Spinal cord (tissue), 10 donors: ENCODE results near the gene MREG. TPM values are rescaled to one million over a fixed set of nuclear protein-coding genes. Genes with fewer than 3 reads are reported as not detected.

Source experiments
- DNase-seq, 6 donors: peaks; one replicate each; pipeline versions ENCODE4 v3.0.0 to v3.0.0-alpha.2; 2013 to 2015; ENCODE audit warnings: low spot score in 6 of 6, low read depth in 4 of 6
- H3K27ac ChIP-seq: one replicate; pipeline ENCODE4 v1.5.1; 2013; ENCODE audit warnings: low read depth, low read length, control low read depth
- H3K27me3 ChIP-seq: one replicate; pipeline ENCODE4 v1.6.1; 2013; ENCODE audit warnings: low read length; ENCODE audit not compliant: control insufficient read depth, insufficient read depth
- H3K36me3 ChIP-seq: one replicate; pipeline ENCODE4 v1.6.1; 2013; ENCODE audit warnings: low read length; ENCODE audit not compliant: control insufficient read depth, insufficient read depth
- H3K4me1 ChIP-seq: one replicate; pipeline ENCODE4 v1.6.1; 2013; ENCODE audit warnings: low read length; ENCODE audit not compliant: control insufficient read depth, insufficient read depth
- H3K4me3 ChIP-seq: one replicate; pipeline ENCODE4 v1.5.1; 2013; ENCODE audit warnings: low read depth, low read length, control low read depth
- H3K9me3 ChIP-seq: one replicate; pipeline ENCODE4 v1.6.1; 2013; ENCODE audit warnings: low read length; ENCODE audit not compliant: control insufficient read depth, insufficient read depth
- WGBS: methylation state at CpG from one replicate; pipeline ENCODE4 v1.1.5; 2013; ENCODE audit warnings: missing lambda C conversion rate; ENCODE audit not compliant: insufficient coverage; 5-methylcytosine and 5-hydroxymethylcytosine counted together
- polyA plus RNA-seq, 2 donors: library from polyadenylated mRNA; unstranded; fragments of 120-200 nt; gene quantifications; one replicate each; pipeline ENCODE4 v1.2.1, GENCODE V29; 2013; ENCODE audit not compliant: insufficient read length in 2 of 2
- total RNA-seq, 2 donors: library from RNA; depleted of rRNA in 1 of 2; stranded (reverse); fragments of 120-200 nt in 1 of 2; fragments of >200 nt in 1 of 2; gene quantifications; one replicate each; pipeline versions ENCODE4 v1.2.3 to v1.2.4, GENCODE V29; 2013 to 2014
- donor health status: healthy.

MREG gene
- total and polyA plus RNA-seq, 4 donors = 4.5 to 11.6 (median 6.7) TPM

DNA sequence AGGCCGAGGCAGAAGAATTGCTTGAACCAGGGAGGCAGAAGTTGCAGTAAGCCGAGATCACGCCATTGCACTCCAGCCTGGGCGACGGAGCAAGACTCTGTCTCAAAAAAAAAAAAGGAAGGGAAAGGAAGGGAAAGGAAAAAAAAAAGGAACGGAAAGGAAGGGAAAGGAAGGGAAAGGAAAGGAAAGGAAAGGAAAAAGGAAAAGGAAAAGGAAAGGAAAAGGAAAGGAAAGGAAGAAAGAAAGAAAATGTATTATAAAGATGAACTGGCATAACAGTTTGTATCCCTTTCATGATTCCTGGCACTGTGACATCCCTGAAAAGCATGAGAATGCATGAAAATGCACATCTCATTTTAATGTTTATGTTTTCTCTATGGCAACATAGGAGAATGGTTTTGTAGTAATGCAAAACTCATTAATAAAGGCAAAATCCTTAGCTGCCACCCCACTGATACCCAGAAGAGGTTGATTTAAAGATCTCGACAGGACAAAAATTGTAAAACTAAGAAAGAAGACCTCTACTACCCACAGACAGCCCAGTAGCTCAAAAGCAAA, 11.5 kb upstream of the MREG start:
- 97% methylated on average over 6 of the region's 7 CpGs for WGBS
- H3K4me3 ChIP-seq = no peak overlapping the region
- H3K27me3 ChIP-seq = no peaks in the 10 kb centered on the region
- no peak for DNase-seq
- no peaks in the 10 kb centered on the region for H3K36me3 ChIP-seq
- no peak overlapping the region for H3K27ac ChIP-seq
- H3K4me1 ChIP-seq = no peaks in the 10 kb centered on the region
- no peaks in the 10 kb centered on the region for H3K9me3 ChIP-seq

DNA sequence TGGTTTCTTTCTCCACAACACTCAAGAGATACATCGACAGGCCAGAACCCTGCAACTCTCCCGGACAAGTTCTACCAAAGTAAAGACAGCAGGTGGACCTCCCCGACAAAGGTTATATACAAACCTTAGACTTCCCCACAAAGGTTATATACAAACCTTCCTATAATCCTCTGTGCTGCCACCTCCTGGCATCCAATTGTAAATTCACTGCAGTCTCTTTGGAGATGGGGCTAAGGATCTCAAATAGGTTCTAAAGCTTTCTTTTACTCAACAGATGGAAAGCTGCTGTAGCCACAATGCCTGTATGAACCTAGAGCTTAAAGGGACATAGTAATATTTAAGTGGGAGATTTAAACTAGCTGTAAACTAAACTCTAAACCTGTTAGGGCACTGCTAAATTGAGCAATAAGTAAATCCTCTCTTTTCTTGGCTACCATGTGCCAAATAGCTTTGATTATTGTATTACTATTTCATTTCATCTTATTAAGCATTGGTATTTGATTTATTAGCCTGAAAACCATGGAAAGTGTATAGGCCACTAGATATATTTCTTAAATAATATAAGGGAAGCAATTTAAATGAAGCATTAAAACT, 9.8 kb upstream of the MREG start:
- H3K27me3 ChIP-seq = no peaks in the 10 kb centered on the region
- H3K27ac ChIP-seq = no peak overlapping the region
- H3K4me3 ChIP-seq = no peak overlapping the region
- H3K9me3 ChIP-seq = no peaks in the 10 kb centered on the region
- H3K36me3 ChIP-seq = no peaks in the 10 kb centered on the region
- WGBS = 38% methylated on average over 2 of the region's 3 CpGs
- peak in 3 of 6 donors; percentile 21 to 86 (median 71) for DNase-seq
- no peaks in the 10 kb centered on the region for H3K4me1 ChIP-seq

DNA sequence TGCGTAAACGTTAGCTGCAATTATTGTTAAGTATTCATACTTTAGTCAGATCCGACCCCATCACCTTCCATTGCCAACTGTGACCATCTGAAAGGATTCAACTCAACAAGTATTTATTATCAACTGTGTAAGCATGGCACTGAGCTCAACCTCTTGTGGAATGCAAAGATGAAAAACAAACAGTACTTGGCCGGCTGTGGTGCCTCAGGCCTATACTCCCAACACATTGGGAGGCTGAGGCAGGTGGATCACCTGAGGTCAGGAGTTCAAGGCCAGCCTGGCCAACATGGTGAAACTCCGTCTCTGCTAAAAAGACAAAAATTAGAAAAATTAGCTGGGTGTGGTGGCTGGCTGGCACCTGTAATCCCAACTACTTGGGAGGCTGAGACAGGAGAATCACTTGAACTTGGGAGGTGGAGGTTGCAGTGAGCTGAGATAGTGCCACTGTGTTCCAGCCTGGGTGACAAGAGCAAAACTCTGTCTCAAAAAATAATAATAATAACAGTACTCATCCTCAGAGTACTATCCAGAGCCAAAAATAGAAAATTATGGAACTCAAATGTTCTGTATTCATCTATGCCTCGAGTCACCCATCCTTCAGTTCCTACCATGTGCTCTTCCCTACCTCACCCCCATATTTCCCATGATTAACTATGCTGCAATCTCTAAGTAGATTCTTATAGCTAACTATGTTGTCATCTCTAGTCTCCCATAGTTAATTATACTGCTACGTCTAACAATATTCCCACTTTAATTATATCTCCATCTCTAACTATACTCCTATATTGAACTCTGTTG, 8.6 kb upstream of the MREG start:
- Histone ChIP-seq H3K36me3 (no peaks in the 10 kb centered on the region), H3K27me3 (no peaks in the 10 kb centered on the region), H3K4me3 (no peak overlapping the region), H3K4me1 (no peaks in the 10 kb centered on the region), H3K9me3 (no peaks in the 10 kb centered on the region), H3K27ac (no peak overlapping the region)
- WGBS = 96% methylated on average over 4 of the region's 7 CpGs
- DNase-seq = no peak

DNA sequence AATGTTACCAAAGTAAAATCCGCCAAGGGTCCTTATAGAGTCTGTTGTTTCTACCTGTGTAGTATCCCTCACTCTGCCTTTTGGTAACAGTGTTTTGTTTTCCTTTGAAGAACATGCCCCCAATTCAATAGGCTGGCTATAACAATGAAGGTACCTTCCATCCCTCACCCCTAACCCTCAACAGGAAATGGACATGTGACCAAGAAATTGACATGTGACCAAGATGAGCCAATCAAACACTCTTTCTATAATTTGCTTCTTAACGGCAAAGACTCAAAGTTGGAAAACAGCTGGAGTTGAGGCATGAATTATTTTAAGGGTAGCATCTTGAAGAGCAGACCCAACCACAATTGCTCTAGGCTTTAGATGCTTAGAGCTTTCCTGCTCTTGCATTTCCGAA, 5.4 kb upstream of the MREG start:
- no peak overlapping the region for H3K4me3 ChIP-seq
- H3K36me3 ChIP-seq = peaks cover 3% of the 10 kb centered on the region
- 100% methylated on average over 1 of the region's 3 CpGs for WGBS
- H3K27me3 ChIP-seq = no peaks in the 10 kb centered on the region
- H3K9me3 ChIP-seq = no peaks in the 10 kb centered on the region
- DNase-seq = no peak
- no peaks in the 10 kb centered on the region for H3K4me1 ChIP-seq
- H3K27ac ChIP-seq = no peak overlapping the region

DNA sequence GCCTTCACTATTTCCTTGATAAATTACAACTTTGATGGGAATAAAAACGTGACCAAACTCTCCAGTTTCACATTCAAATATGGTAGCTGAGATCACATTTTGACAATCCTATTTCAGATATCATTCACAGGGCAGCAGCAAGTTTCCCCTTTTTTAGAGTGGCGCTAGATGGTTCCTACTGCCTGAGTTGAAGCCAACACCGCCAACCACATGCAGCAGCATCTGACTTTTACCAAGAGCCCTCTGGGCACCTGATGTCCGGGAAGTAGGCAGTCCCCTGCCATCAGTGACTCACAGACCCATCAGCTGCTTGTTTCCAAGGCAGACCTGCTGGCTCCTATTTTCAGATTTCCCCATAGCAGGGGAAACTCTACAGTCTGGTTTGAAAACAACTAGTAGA, 4.0 kb upstream of the MREG start:
- no peak overlapping the region for H3K4me3 ChIP-seq
- H3K36me3 ChIP-seq = peaks cover 3% of the 10 kb centered on the region
- no peak for DNase-seq
- no peaks in the 10 kb centered on the region for H3K27me3 ChIP-seq
- no peak overlapping the region for H3K27ac ChIP-seq
- WGBS = 91% methylated on average over 4 of the region's 4 CpGs
- no peaks in the 10 kb centered on the region for H3K9me3 ChIP-seq
- H3K4me1 ChIP-seq = peaks cover 3% of the 10 kb centered on the region

DNA sequence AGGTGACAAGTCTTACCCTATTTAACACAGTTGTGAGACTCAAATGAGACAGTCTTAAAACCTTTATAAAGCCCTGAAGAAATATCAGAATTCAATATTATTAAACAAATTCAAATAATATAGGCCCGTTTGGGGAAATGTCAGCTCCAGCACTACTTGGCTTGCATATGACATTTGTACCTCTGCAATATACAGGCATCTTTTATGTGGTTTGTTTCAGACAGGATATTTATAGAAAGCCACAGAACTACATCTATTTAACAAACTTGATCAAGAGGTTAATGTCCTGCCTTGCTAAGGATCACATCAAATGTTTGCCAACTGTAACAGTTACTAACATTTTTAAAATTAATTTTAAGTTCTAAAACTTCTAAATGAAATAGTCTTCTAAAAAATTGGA, 3.2 kb upstream of the MREG start:
- H3K36me3 ChIP-seq = peaks cover 3% of the 10 kb centered on the region
- no peaks in the 10 kb centered on the region for H3K27me3 ChIP-seq
- H3K4me1 ChIP-seq = peaks cover 3% of the 10 kb centered on the region
- WGBS = no CpG with 5 or more reads among the region's 1 CpG
- H3K9me3 ChIP-seq = no peaks in the 10 kb centered on the region
- no peak for DNase-seq
- no peak overlapping the region for H3K27ac ChIP-seq
- no peak overlapping the region for H3K4me3 ChIP-seq

DNA sequence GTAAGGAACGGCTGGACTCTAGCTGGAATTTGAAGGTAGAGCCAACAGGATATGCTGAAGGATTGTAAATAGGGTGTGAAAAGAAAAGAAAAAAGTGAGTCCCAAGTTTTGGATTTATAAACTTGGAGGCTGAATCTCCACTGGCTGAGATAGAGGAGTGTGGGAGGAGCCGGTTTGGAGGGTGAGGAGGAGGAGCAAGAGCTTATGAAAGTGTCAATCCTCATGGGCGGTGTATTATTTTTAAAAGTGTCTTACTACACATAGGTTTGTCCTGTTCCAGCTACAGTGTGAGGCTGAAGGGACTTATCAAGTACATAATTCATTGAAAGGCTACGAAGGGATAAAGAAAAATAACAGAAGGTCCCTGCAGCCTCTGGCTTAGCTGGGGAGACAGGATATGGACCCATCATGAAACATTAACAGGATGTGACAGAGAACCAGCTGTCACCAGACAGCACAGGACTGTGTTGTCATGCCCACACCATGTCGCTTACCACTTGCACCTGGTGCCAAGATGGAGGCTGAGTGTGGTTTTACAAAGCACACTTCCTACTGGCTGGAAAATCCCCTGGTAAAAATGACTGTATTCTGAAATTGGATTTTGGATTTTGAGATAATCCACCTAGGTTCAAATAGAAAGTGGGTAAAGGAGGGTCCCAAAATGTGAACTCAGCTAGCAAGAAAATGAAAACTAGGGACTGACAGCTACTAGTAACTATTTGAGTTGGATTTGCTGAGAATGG, 2.5 kb upstream of the MREG start:
- no peak overlapping the region for H3K27ac ChIP-seq

DNA sequence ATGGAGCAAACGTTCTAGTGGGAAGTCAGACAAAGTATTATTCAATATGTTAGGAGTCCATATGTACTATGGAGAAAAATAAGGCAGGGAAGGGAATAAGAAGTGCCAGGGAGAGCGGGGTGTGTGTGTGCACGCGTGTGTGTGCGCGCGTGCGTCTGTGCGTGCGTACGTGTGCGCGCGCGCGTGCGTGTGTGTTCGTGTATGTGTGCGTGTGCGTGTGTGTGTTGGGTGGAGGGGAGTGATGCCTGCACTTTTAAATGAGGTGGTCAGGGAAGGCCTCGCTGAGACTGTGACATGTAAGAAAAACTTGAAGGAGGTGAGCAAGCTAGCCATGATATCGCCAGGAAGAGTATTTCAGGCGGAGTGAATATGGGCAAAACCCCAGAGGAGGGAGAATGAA, 1.6 kb upstream of the MREG start:
- Histone ChIP-seq H3K4me3 (no peak overlapping the region), H3K9me3 (no peaks in the 10 kb centered on the region), H3K27ac (no peak overlapping the region), H3K4me1 (peaks cover 3% of the 10 kb centered on the region), H3K27me3 (no peaks in the 10 kb centered on the region), H3K36me3 (peaks cover 3% of the 10 kb centered on the region)
- no peak for DNase-seq
- 91% methylated on average over 23 of the region's 23 CpGs for WGBS

More for the DNA sequence above, 2.5 kb upstream of the MREG start:
- Histone ChIP-seq H3K4me1 (peaks cover 3% of the 10 kb centered on the region), H3K36me3 (peaks cover 3% of the 10 kb centered on the region), H3K4me3 (no peak overlapping the region), H3K9me3 (no peaks in the 10 kb centered on the region), H3K27me3 (no peaks in the 10 kb centered on the region)
- 88% methylated on average over 3 of the region's 5 CpGs for WGBS
- peak in 1 of 6 donors; percentile 10 for DNase-seq

DNA sequence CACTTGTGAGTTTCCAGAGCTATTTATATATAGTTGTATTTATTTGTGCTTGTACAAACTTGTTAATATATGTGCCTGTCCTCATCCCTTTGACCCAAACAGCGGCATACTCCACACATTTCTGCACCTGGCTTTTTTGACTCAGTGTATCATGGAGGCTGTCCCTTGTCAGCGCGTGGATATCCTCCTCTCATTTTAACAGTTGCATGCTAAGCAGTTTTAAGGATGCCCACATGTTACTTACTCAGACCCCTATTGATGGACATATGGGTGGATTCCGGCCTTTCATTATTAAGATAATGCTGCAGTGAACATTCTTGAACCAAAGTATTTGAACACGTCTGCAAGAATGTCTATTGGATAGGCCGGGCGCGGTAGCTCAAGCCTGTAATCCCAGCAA, 655 bp upstream of the MREG start:
- WGBS = 86% methylated on average over 5 of the region's 8 CpGs
- Histone ChIP-seq H3K4me3 (no peak overlapping the region), H3K9me3 (no peaks in the 10 kb centered on the region), H3K36me3 (peaks cover 3% of the 10 kb centered on the region), H3K27me3 (no peaks in the 10 kb centered on the region), H3K4me1 (peaks cover 3% of the 10 kb centered on the region), H3K27ac (no peak overlapping the region)
- no peak for DNase-seq
